ENCODE results near the gene ATG13. TPM values are rescaled to one million over a fixed set of nuclear protein-coding genes. Genes with fewer than 3 reads are reported as not detected.

ATG13 gene
- total RNA-seq, 1 experiment from 2014 or later: 69.2 TPM

GRCh38 chr11:46724088-46724487 is 106.7 kb downstream of the ATG13 start:
- H4K20me1 ChIP-seq (ENCODE audit: insufficient read depth): no peaks in the 10 kb centered on the region
- no peak overlapping the region for H2AFZ ChIP-seq (ENCODE audit: low read depth, low read length, poor library complexity, severe bottlenecking)
- no peaks in the 10 kb centered on the region for H3K27me3 ChIP-seq (ENCODE audit: insufficient read depth, low read length)
- TF ChIP-seq CBX3 (IDR thresholded peaks at IDR 0.05; ENCODE audit: low read depth): no peak
- TF ChIP-seq SP1 (IDR thresholded peaks at IDR 0.05; ENCODE audit: low read depth): no peak
- no peak for TF ChIP-seq ELF1 (IDR thresholded peaks at IDR 0.05; ENCODE audit: borderline replicate concordance, low read depth)
- TF ChIP-seq SIN3A (IDR thresholded peaks at IDR 0.05; ENCODE audit: low read depth): no peak
- TF ChIP-seq, protein P1, sequence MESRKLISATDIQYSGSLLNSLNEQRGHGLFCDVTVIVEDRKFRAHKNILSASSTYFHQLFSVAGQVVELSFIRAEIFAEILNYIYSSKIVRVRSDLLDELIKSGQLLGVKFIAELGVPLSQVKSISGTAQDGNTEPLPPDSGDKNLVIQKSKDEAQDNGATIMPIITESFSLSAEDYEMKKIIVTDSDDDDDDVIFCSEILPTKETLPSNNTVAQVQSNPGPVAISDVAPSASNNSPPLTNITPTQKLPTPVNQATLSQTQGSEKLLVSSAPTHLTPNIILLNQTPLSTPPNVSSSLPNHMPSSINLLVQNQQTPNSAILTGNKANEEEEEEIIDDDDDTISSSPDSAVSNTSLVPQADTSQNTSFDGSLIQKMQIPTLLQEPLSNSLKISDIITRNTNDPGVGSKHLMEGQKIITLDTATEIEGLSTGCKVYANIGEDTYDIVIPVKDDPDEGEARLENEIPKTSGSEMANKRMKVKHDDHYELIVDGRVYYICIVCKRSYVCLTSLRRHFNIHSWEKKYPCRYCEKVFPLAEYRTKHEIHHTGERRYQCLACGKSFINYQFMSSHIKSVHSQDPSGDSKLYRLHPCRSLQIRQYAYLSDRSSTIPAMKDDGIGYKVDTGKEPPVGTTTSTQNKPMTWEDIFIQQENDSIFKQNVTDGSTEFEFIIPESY (IDR thresholded peaks at IDR 0.05; ENCODE audit: extremely low read depth, insufficient replicate concordance, low read length): no peak
- no peak for TF ChIP-seq POLR2A (IDR thresholded peaks at IDR 0.05; ENCODE audit: borderline replicate concordance, extremely low read depth, insufficient read depth, insufficient read length)
- TF ChIP-seq REST (IDR thresholded peaks at IDR 0.05; ENCODE audit: low read depth): no peak
- no peak for TF ChIP-seq EGR1 (IDR thresholded peaks at IDR 0.05; ENCODE audit: low read depth)
- TF ChIP-seq EZH2phosphoT487 (IDR thresholded peaks at IDR 0.05; ENCODE audit: borderline replicate concordance): no peak
- no peak for TF ChIP-seq RAD21 (IDR thresholded peaks at IDR 0.05; ENCODE audit: low read depth)
- no peak for TF ChIP-seq MAX (IDR thresholded peaks at IDR 0.05)
- TF ChIP-seq YY1 (IDR thresholded peaks at IDR 0.05; ENCODE audit: extremely low read depth, insufficient replicate concordance, low read depth, low read length): no peak
- no peak for TF ChIP-seq FOSL1 (IDR thresholded peaks at IDR 0.05; ENCODE audit: low read depth)
- TF ChIP-seq CEBPB (IDR thresholded peaks at IDR 0.05; ENCODE audit: low read depth): no peak
- POLR2A ChIA-PET: no interaction called here
- no peak for ATAC-seq
- no peaks in the 10 kb centered on the region for H3K36me3 ChIP-seq (ENCODE audit: control insufficient read depth in 1 of 2, insufficient read depth in 2 of 2, low read length in 2 of 2)
- no peaks in the 10 kb centered on the region for H3K4me1 ChIP-seq (ENCODE audit: control insufficient read depth in 1 of 2, insufficient read depth in 2 of 2, low read length in 2 of 2)
- no peak overlapping the region for H3K27ac ChIP-seq (ENCODE audit: low read depth, low read length)
- RAD21 ChIA-PET (ENCODE audit: low non-redundant PET in 1 of 2, low total read pairs in 2 of 2, uncharacterized antibody in 2 of 2, unreplicated experiment in 2 of 2): no interaction called here
- intact Hi-C loops (cut with micrococcal nuclease): no loop called here
- CTCF ChIA-PET: no interaction called here
- H3K9ac ChIP-seq (ENCODE audit: low read length): no peak overlapping the region
- no peak for DNase-seq (ENCODE audit: low read depth, low spot score)
- H3K9me3 ChIP-seq (ENCODE audit: control insufficient read depth in 1 of 2, insufficient read depth in 1 of 2, low read depth in 1 of 2, low read length in 2 of 2): no peaks in the 10 kb centered on the region
- no peak overlapping the region for H3K4me2 ChIP-seq (ENCODE audit: low read length)
- BruUV-seq (replicated peaks): no TSS peak
- no peaks in the 10 kb centered on the region for H3K9me2 ChIP-seq (ENCODE audit: insufficient read depth)
- no peak overlapping the region for H3K4me3 ChIP-seq (replicated peaks in 1 of 2; ENCODE audit: low read depth in 1 of 2, low read length in 2 of 2)
- no peaks in the 10 kb centered on the region for H3K79me2 ChIP-seq (ENCODE audit: insufficient read depth, low read length)

Other genes with a start within 250 kb of the ATG13 start
- gene MDK, start 235.9 kb upstream of the ATG13 start, total RNA-seq (2021; ENCODE audit: unreplicated experiment): 286 TPM
- 1.1 TPM for gene CHRM4, start 225.8 kb upstream of the ATG13 start, total RNA-seq (2021; ENCODE audit: unreplicated experiment)
- gene AMBRA1, start 23.5 kb upstream of the ATG13 start, total RNA-seq (2021; ENCODE audit: unreplicated experiment): 22.7 TPM
- gene HARBI1, start 326 bp upstream of the ATG13 start, total RNA-seq (2021; ENCODE audit: unreplicated experiment): 1.9 TPM
- gene ARHGAP1, start 83.1 kb downstream of the ATG13 start, total RNA-seq (2021; ENCODE audit: unreplicated experiment): 36.9 TPM
- 14.4 TPM for gene ZNF408, start 83.5 kb downstream of the ATG13 start, total RNA-seq (2021; ENCODE audit: unreplicated experiment)
- 0.47 TPM for gene F2, start 101.7 kb downstream of the ATG13 start, total RNA-seq (2021; ENCODE audit: unreplicated experiment)
- 166 TPM for gene CKAP5, start 228.7 kb downstream of the ATG13 start, total RNA-seq (2021; ENCODE audit: unreplicated experiment)